ENCODE measurements around the gene HIPK4.
"Not testable (repeated sequence)": the region's sequence is repeated elsewhere in the genome, so short reads cannot be mapped to it uniquely, and the experiment has no call there.

HIPK4 gene, protein sequence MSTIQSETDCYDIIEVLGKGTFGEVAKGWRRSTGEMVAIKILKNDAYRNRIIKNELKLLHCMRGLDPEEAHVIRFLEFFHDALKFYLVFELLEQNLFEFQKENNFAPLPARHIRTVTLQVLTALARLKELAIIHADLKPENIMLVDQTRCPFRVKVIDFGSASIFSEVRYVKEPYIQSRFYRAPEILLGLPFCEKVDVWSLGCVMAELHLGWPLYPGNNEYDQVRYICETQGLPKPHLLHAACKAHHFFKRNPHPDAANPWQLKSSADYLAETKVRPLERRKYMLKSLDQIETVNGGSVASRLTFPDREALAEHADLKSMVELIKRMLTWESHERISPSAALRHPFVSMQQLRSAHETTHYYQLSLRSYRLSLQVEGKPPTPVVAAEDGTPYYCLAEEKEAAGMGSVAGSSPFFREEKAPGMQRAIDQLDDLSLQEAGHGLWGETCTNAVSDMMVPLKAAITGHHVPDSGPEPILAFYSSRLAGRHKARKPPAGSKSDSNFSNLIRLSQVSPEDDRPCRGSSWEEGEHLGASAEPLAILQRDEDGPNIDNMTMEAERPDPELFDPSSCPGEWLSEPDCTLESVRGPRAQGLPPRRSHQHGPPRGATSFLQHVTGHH

GRCh38 chr19:40390084-40390742, at the start of gene HIPK4:
HIPK4 (minus strand) TSS chr19:40390181; CDS start chr19:40389902, 279 bp downstream.
- DNase-seq (ENCODE audit: low spot score) = no peak

- DNase-seq (ENCODE audit: low spot score) = no peak
Observed at GRCh38 chr19:40438284-40438683, 48.3 kb upstream of the HIPK4 start.

- DNase-seq (ENCODE audit: low spot score) = peak; percentile 86
Observed at GRCh38 chr19:40433391-40434216, 43.6 kb upstream of the HIPK4 start.

DNA sequence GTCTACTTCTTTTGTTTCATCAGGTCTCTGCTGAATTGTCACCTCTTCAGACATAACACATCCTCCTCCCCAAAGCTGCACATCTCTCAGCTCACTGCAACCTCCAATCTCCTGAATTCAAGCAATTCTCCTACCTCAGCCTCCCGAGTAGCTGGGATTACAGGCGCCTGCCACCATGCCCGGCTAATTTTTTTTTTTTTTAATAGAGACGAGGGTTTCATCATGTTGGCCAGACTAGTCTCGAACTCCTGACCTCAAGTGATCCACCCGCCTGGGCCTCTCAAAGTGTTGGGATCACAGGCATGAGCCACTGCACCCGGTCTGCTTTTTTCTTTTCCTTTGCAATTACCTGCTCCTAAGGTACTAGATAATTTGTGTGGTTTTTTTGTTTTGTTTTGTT, 42.8 kb upstream of the HIPK4 start:
- DNase-seq (ENCODE audit: low spot score) = not testable (repeated sequence)

GRCh38 chr19:40431698-40432097, 41.7 kb upstream of the HIPK4 start:
- no peak for DNase-seq (ENCODE audit: low spot score)

GRCh38 chr19:40430242-40430641, 40.3 kb upstream of the HIPK4 start:
- DNase-seq (ENCODE audit: low spot score) = not testable (repeated sequence)

DNA sequence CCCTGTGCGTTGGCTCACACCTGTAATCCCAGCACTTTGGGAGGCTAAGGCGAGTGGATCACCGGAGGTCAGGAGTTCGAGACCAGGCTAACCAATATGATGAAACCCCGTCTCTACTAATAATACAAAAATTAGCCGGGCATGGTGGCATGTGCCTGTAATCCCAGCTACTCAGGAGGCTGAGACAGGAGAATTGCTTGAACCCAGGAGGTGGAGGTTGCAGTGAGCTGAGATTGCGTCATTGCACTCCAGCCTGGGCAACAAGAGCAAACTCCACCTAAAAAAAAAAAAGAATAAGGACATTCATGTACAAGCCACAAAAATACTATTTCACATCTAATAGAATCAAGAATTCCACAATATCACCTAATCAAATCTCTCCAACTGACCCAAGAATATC, 38.2 kb upstream of the HIPK4 start:
- not testable (repeated sequence) for DNase-seq (ENCODE audit: low spot score)

DNA sequence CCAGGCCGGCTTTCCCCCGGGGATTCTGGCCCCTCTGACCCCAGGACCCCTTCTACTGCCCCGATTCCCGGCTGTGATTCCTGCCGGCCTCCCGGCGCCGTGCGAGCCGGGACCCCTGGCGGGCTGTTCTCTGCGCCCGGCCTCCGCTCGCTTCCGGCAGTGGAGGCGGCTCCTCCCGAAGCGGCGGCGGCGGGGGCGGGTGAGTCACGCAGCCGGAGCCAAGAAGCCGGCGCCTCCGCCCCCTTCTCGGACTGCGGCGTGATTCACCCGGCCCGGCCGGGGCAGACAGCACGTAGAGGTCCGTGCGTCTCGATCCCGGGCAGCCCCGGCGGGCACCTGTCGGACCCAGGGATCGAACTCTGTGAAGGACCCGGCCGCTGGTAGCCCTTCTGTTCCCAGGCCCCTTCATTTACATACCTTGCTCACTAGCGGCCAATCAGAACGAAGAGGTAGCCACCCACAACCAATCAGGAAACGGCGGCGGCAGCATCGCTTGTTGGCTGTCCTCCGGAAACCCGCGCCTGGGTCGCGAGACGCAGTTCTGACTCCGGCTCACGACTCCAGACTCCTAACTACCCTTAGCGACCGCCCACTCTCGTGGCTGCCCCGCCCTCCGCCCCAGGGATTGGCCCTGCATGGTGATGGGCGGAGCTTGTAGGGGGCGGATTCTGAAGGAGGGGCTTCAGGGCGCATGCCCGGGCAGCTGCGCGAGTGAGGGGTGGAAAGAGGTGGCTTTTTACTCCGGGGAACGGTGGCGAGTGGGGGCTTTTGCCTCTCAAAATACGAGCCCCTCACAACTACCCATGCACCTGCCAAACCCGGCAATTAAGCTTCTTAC, 35.7 kb upstream of the HIPK4 start, which contains the start of gene SERTAD1:
TSS of gene SERTAD1 (minus strand) at position 543 of the 838 bp plus-strand sequence. CDS start 2,446 bp downstream, outside the sequence.
- DNase-seq (ENCODE audit: low spot score) = peak; percentile 99

DNA sequence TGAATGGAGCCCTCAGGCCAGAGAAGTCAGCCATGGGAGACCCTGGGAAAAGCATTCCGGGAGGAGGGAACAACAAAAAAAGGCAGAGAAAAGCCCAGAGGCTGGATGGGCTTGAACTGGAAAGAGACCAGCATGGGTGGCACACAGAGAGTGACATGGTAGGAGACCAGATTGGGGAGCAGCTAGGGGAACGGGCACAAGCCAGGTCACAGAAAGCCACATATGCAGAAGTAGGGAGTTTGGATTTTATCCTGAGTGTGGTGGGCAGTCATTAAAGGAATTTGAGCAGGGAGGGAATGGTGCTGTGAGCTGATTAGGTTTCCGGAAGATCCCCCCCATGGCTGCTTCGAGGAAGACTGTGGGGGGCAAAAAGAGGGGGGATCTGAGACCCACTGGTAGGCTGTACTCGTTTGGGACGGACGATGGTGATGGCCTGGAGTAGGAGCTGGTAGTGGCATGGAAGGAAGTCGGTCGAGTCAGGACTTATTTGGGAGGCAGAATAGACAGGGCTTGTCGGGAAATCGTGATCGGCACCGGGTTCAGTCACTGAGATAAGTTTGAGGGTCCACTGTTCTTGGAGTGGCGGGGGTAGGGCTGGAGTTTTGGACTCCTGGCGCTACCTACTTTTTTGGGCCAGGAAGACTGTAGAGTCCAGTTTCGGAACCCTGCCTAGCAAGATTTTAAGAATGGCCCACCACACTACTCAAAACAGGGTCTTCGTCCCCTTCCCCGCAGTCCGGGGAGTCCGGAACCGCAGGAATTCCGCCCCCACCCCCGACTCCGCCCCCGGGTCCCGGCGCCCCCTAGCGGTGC, 34.9 kb upstream of the HIPK4 start:
- DNase-seq (ENCODE audit: low spot score) = no peak

GRCh38 chr19:40423938-40424337, 34.0 kb upstream of the HIPK4 start:
- DNase-seq (ENCODE audit: low spot score) = no peak

DNA sequence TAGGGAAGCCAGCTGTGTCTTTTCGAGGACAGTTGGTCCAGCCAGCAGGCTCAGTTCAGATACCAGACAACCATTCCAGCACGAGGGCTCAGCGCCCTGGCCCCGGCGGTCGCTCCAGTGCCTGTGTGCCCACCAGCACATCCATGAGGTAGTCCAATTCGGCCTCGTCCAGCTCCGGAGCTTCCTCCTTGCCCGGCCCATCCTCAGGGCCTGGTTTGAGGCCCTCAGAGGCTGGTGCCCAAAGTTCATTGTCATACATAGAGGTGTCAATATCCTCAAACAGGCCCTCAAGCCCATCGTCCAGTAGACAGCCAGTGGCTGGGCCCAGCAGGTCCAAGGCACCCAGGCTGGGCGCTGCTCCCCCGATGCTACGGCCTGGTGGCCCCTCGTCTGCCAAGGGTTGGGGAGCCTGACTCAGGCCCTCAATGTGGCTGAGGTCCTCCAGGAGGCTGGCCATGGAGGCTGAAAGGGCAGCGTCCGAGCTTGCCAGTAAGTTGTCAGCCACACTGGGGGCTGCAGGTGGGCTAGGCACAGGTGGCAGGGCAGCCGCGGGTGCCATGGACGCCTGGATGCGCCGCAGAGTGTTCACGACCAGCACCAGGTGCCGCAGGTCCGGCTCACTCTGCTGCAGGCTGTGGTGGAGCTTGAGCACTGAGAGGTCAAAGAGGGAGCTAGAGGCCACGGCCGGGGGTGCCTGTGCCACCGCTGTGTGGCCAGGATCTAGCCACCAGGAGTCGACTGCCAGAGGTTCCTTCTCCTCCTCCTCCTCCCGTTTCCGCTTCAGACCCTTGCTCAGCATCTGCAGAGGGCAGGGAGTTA, 33.0 kb upstream of the HIPK4 start:
- no peak for DNase-seq (ENCODE audit: low spot score)

GRCh38 chr19:40421993-40422747, 32.2 kb upstream of the HIPK4 start:
- DNase-seq (ENCODE audit: low spot score) = no peak

DNA sequence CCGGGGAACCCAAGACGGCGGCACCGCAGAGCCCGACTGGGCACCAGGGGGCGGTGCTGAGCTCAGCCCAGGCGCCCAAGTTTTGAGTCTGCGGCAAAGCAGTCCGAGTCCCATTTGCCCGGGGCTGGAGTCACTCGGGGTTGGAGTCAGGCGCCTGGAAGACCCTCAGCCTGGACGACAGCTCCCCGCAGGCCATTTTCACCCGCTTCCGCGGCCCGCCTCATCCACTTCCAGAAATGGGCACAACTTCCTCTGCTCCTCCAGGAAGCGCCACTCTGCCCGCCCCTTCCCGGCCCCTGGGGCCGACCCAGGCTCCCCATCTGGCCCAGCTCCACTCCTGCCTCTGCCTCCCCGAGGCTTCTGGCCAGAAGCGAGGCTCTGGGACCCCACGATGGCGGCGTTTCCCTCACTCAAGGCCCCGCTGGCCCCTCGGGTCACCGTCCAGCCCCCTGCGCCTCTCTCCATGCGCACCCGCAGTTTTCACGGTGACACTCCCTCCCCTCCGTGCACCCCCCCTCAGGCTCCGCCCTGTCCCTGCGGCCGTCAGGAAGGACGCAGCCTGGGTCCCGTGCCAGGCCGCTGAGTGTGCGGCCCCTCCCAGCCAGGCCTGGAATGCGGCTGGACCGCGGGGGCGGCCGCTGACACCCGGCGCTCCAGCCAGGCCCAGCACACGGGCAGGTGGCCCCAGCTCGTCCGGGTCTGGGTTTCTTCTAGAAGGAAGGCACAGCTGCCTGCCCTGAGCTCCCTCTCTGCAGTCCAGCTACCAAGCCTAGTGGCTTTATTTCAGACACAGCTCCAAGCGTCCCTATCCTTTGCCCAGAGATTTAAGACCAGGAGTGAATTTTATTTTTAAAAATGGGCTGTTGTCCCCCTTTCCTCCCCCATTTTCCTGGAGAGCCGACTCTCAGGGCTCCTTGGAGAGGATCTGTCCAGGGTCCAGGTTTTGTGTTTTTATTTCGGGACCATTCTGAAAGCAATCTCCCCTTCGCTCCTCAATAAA, 31.1 kb upstream of the HIPK4 start:
- DNase-seq (ENCODE audit: low spot score) = peak; percentile 85

- no peak for DNase-seq (ENCODE audit: low spot score)
Observed at GRCh38 chr19:40420451-40420765, 30.4 kb upstream of the HIPK4 start.

- no peak for DNase-seq (ENCODE audit: low spot score)
Observed at GRCh38 chr19:40419780-40420179, 29.8 kb upstream of the HIPK4 start.

- no peak for DNase-seq (ENCODE audit: low spot score)
Observed at GRCh38 chr19:40419066-40419612, 29.2 kb upstream of the HIPK4 start.

DNA sequence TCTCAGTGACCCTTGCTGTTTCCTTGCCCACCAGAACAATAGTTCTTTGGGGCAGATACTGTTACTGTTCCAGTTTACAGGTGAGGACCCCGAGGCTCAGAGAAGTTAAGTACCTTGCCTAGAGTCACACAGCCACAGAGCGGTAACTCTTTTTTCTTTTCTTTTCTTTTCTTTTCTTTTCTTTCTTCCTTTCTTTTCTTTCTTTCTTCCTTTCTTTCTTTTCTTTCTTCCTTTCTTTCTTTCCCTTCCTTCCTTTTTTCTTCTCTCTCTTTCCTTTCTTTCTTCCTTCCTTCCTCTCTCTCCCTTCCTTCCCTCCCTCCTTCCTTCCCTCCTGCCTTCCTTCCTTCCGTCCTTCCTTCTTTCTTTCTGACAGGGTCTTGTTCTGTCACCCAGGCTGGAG, 28.1 kb upstream of the HIPK4 start:
- no peak for DNase-seq (ENCODE audit: low spot score)

Measured in pons (tissue), 1 donor.